NOMO-1 (cell line): Measurements from ENCODE around the gene CORO7.
"Not testable (repeated sequence)": the region's sequence is repeated elsewhere in the genome, so short reads cannot be mapped to it uniquely, and the experiment has no call there.

ENCODE experiments used
- DNase-seq, 2 experiments: peaks; one replicate each; lab custom pipeline; 2025; ENCODE audit not compliant: unreplicated experiment in 2 of 2; lab: John Stamatoyannopoulos, UW

Gene CORO7

GRCh38 chr16:4340443-4340842, 76.0 kb downstream of the CORO7 start:
- DNase-seq = no peak

GRCh38 chr16:4339909-4340308, 76.5 kb downstream of the CORO7 start:
- DNase-seq = no peak

GRCh38 chr16:4339455-4339854, 76.9 kb downstream of the CORO7 start:
- no peak for DNase-seq

GRCh38 chr16:4338712-4339299, 77.6 kb downstream of the CORO7 start:
- DNase-seq = no peak

- DNase-seq = no peak
Measured at GRCh38 chr16:4338125-4338582, 78.2 kb downstream of the CORO7 start.

GRCh38 chr16:4337540-4338088, 78.8 kb downstream of the CORO7 start:
- no peak for DNase-seq

GRCh38 chr16:4336701-4337539, 79.5 kb downstream of the CORO7 start:
- no peak for DNase-seq

- DNase-seq = no peak
Measured at GRCh38 chr16:4334724-4335495, 81.5 kb downstream of the CORO7 start.

- not testable (repeated sequence) for DNase-seq
Measured at GRCh38 chr16:4333714-4334113, 82.7 kb downstream of the CORO7 start.

- no peak for DNase-seq
Measured at GRCh38 chr16:4333308-4333638, 83.1 kb downstream of the CORO7 start.

- DNase-seq = no peak
Measured at GRCh38 chr16:4332623-4333307, 83.6 kb downstream of the CORO7 start.

GRCh38 chr16:4332083-4332482, 84.3 kb downstream of the CORO7 start:
- DNase-seq = no peak

- peak; percentile 54 to 57 for DNase-seq
Measured at GRCh38 chr16:4330277-4330874, 86.0 kb downstream of the CORO7 start.

GRCh38 chr16:4328782-4329775, 87.3 kb downstream of the CORO7 start:
- DNase-seq = no peak

GRCh38 chr16:4328046-4328781, 88.2 kb downstream of the CORO7 start:
- peak; percentile 68 to 81 for DNase-seq

GRCh38 chr16:4327386-4328045, 88.9 kb downstream of the CORO7 start:
- peak; percentile 14 to 26 for DNase-seq

GRCh38 chr16:4325253-4325758, 91.1 kb downstream of the CORO7 start:
- peak; percentile 29 to 67 for DNase-seq
